NCI-H748 (cell line): ENCODE results near the gene SPDYE18.
"Not testable (repeated sequence)": the region's sequence is repeated elsewhere in the genome, so short reads cannot be mapped to it uniquely, and the experiment has no call there.

Source experiments
- DNase-seq: peaks from one replicate; lab custom pipeline; 2025; ENCODE audit not compliant: unreplicated experiment; lab: John Stamatoyannopoulos, UW

SPDYE18 gene

DNA sequence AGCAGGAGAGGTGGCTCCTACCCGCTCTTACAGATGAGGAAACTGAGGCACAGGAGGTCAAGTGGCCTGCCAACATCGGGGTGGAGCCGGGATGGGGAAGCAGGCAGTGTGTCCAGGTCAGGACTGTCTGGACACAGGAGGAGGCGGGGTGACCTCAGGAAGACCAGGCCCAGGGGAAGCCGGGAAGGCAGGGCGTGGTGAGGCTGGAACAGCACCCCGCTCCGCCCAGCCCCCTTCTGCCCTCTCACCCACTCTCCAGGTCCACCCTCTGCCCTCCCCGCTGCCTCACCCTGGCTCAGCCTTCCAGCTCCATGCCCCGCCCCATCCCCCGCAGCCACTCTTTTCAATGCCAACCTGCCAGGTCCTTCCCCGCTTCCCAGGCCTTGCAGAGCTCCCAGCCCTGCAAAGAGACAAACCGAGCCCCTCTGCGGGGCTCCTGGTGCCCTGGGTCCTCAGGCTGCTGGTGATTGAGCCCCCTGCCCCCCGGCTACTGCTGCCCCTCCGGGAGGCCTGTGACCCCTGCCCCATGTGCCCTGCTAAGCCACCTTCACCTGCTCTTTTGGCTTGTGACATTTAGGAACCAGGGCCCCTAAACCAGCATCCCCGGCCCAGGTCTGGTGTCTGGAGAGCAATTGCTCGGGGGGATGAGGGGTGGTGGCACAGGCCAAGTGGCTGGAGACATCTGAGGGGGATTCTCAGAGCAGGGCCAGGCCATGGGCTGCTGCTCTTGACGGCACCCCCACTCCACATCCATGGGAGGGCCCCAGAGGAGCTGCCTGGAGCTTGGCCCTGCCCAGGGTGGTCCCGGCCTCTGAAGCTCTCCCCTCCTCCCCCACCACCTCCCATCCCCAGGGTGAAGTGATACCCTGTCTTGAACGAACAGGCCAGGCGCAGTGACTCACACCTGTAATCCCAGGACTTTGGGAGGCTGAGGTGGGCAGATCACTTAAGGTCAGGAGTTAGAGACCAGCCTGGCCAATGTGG is 55.9 kb downstream of the SPDYE18 start:
- DNase-seq = not testable (repeated sequence)

GRCh38 chr7:77005461-77006057 is 56.8 kb downstream of the SPDYE18 start:
- not testable (repeated sequence) for DNase-seq

DNA sequence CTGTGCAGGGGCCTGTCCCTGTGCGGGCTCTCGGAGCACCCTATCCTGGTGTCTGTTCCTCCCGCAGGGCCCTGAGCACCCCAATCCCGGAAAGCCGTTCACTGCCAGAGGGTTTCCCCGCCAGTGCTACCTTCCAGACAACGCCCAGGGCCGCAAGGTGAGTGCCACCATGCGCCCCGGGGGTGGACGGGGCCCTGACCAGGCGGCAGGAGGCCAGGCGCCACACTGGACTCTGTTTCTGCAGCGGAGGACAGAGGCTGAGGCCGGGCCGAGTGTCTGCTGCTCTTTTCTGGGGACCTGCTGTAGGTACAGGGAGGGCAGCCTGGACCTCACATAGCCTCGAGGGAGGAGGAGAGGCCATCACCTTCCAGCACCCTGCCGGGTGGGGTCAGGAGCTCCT is 58.2 kb downstream of the SPDYE18 start:
- DNase-seq = not testable (repeated sequence)

- DNase-seq = not testable (repeated sequence)
Measured at GRCh38 chr7:77003241-77003640, 59.1 kb downstream of the SPDYE18 start.

DNA sequence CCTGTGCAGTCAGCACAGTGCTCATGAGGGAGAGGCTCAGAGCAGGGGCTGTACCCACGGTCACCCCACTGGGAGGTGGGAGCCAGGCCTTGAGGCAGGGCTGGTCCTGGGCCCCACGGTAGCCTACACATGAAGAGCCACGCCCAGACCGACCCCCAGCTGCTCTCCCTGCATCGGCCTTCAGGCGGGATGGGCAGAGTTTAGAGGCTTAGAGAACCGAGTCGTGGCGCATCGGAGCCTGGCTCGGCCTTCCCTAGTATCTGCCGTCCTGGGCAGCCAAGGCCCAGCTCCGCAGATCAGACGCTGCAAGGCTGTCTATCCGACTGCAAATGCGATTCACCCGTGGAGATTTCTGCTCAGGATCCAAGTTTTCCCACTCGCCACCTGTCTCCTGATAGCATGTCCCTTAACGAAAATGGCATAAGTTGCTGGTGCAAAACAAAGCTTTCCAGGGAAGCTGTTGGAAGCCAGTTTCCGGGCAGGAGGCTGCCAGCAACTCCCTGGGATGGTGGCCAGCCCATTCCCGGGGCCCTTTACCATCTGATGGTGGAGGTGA is 59.6 kb downstream of the SPDYE18 start:
- DNase-seq = not testable (repeated sequence)

- DNase-seq = not testable (repeated sequence)
Measured at GRCh38 chr7:77002104-77002503, 60.3 kb downstream of the SPDYE18 start.
